Neural cell (in vitro differentiated cells): ENCODE results near the gene ADD3. TPM values are rescaled to one million over a fixed set of nuclear protein-coding genes. Genes with fewer than 3 reads are reported as not detected.

Source experiments
- H2AFZ ChIP-seq: fragments of 200-600, 300-800 bp; sonication (generic), shearing (Covaris generic); 2 replicates; pipeline ENCODE4 v1.6.0; 2014; ENCODE audit warnings: low read depth, mild to moderate bottlenecking, antibody characterized with exemption, low read length, moderate library complexity
- H3F3A ChIP-seq: fragments of 200-600 bp; shearing (Covaris generic); 2 replicates; pipeline ENCODE4 v1.6.1; 2016; ENCODE audit warnings: mild to moderate bottlenecking, moderate library complexity, mixed read lengths, antibody characterized with exemption, low read length; ENCODE audit not compliant: insufficient read depth, poor library complexity, severe bottlenecking
- H3K27ac ChIP-seq: fragments of 200-600, 300-800 bp; sonication (generic), shearing (Covaris generic); 2 replicates; pipeline ENCODE4 v1.5.1; 2014; ENCODE audit warnings: mild to moderate bottlenecking, low read length, moderate library complexity
- H3K27me3 ChIP-seq: fragments of 300-800, 200-600 bp; sonication (generic), shearing (Covaris generic); 2 replicates; pipeline ENCODE4 v1.6.0; 2014; ENCODE audit warnings: mild to moderate bottlenecking, low read depth, low read length, moderate library complexity; ENCODE audit not compliant: insufficient read depth
- H3K36me3 ChIP-seq: fragments of 300-800, 200-600 bp; sonication (generic), shearing (Covaris generic); 2 replicates; pipeline ENCODE4 v1.5.1; 2014; ENCODE audit warnings: mild to moderate bottlenecking, antibody characterized with exemption, low read length, moderate library complexity; ENCODE audit not compliant: insufficient read depth
- H3K4me2 ChIP-seq: fragments of 300-800, 200-600 bp; sonication (generic), shearing (Covaris generic); 2 replicates; pipeline ENCODE4 v1.6.0; 2014; ENCODE audit warnings: mild to moderate bottlenecking, low read length
- H3K4me3 ChIP-seq: fragments of 300-800, 200-600 bp; sonication (generic), shearing (Covaris generic); 2 replicates; pipeline ENCODE4 v1.5.1; 2014; ENCODE audit warnings: mild to moderate bottlenecking, low read length, moderate library complexity
- H3K79me2 ChIP-seq: fragments of 200-600 bp; shearing (Covaris generic); replicated peaks from 2 replicates; pipeline ENCODE4 v1.6.0; 2014; ENCODE audit warnings: mild to moderate bottlenecking, low read length, moderate library complexity; ENCODE audit not compliant: insufficient read depth
- H3K9ac ChIP-seq: fragments of 300-800, 200-600 bp; sonication (generic), shearing (Covaris generic); 2 replicates; pipeline ENCODE4 v1.6.1; 2016; ENCODE audit warnings: mild to moderate bottlenecking, low read length, mixed read lengths
- H3K9me2 ChIP-seq: fragments of 200-600 bp; shearing (Covaris generic); 2 replicates; pipeline ENCODE4 v1.6.1; 2016; ENCODE audit warnings: mild to moderate bottlenecking, low read length, mixed read lengths; ENCODE audit not compliant: insufficient read depth
- H3K9me3 ChIP-seq: fragments of 200-600, 300-800 bp; sonication (generic), shearing (Covaris generic); 2 replicates; pipeline ENCODE4 v1.6.1; 2016; ENCODE audit warnings: mild to moderate bottlenecking, mixed run types, low read length, moderate library complexity, mixed read lengths
- H4K20me1 ChIP-seq: fragments of 200-600 bp; shearing (Covaris generic); 2 replicates; pipeline ENCODE4 v1.6.1; 2016; ENCODE audit warnings: mild to moderate bottlenecking, mixed run types; ENCODE audit not compliant: insufficient read depth
- EP300 ChIP-seq: fragments of 450-650 bp; conservative IDR thresholded peaks from 2 replicates; pipeline ENCODE4 v1.6.1; 2014; ENCODE audit warnings: antibody characterized with exemption, mild to moderate bottlenecking, moderate library complexity; ENCODE audit not compliant: poor library complexity, severe bottlenecking
- EZH2 ChIP-seq: fragments of 200-600, 300-800 bp; shearing (Covaris generic), sonication (generic); IDR thresholded peaks from 2 replicates; pipeline ENCODE4 v1.6.1; 2014; ENCODE audit warnings: antibody characterized with exemption, low read length, borderline replicate concordance, mild to moderate bottlenecking; ENCODE audit not compliant: insufficient read depth, poor library complexity, severe bottlenecking
- MXI1 ChIP-seq: fragments of 450-650 bp; conservative IDR thresholded peaks from 2 replicates; pipeline ENCODE4 v1.6.1; 2014; ENCODE audit warnings: antibody characterized with exemption, mild to moderate bottlenecking; ENCODE audit not compliant: poor library complexity, severe bottlenecking
- POLR2AphosphoS5 ChIP-seq: IDR thresholded peaks from 2 replicates; pipeline ENCODE4 v1.6.1; 2012
- RAD21 ChIP-seq: fragments of 450-650 bp; conservative IDR thresholded peaks from 2 replicates; pipeline ENCODE4 v1.6.1; 2014; ENCODE audit warnings: antibody characterized with exemption, mild to moderate bottlenecking, moderate library complexity
- SMC3 ChIP-seq: fragments of 450-650 bp; conservative IDR thresholded peaks from 2 replicates; pipeline ENCODE4 v1.6.1; 2014; ENCODE audit warnings: antibody characterized with exemption, mild to moderate bottlenecking, moderate library complexity; ENCODE audit not compliant: poor library complexity
- TAF1 ChIP-seq: IDR thresholded peaks from 2 replicates; pipeline ENCODE4 v1.6.1; 2012; ENCODE audit warnings: low read depth
- polyA plus RNA-seq: library from polyadenylated mRNA; depleted of rRNA; stranded (reverse); fragments of >200 nt; gene quantifications from 2 replicates; pipeline ENCODE4 v1.2.3, GENCODE V29; 2014
- TF ChIP-seq, protein P1 (sequence below): fragments of 450-650 bp; IDR thresholded peaks from 2 replicates; pipeline ENCODE4 v1.5.1; 2014; ENCODE audit warnings: antibody characterized with exemption, mild to moderate bottlenecking, moderate library complexity; ENCODE audit not compliant: poor library complexity, severe bottlenecking
- TF ChIP-seq, protein P2 (sequence below): IDR thresholded peaks from 2 replicates; pipeline ENCODE4 v1.6.1; 2012; ENCODE audit warnings: borderline replicate concordance

Gene ADD3
- polyA plus RNA-seq, 1 donor from 2014 or later: 40.6 TPM

DNA sequence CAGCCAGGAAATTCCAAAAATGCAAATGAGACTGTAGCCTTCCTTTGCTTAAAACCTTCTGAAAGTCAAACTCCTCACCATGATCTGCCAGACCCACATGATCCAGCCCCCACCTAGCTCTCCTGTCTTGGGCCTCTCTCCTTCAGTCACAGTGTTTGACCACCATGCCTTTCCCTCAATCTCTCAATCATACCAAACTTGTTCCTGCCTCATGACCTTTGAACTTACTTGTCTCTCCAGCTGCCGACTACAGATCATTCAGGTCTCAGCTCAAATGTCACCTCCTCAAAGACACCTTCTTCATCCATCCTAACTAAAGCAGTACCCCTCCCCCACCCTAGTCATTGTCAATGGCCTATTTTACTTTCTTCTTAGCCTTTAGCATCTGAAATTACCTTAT lies 9.3 kb upstream of the ADD3 start:
- no peak overlapping the region for H3K9ac ChIP-seq

DNA sequence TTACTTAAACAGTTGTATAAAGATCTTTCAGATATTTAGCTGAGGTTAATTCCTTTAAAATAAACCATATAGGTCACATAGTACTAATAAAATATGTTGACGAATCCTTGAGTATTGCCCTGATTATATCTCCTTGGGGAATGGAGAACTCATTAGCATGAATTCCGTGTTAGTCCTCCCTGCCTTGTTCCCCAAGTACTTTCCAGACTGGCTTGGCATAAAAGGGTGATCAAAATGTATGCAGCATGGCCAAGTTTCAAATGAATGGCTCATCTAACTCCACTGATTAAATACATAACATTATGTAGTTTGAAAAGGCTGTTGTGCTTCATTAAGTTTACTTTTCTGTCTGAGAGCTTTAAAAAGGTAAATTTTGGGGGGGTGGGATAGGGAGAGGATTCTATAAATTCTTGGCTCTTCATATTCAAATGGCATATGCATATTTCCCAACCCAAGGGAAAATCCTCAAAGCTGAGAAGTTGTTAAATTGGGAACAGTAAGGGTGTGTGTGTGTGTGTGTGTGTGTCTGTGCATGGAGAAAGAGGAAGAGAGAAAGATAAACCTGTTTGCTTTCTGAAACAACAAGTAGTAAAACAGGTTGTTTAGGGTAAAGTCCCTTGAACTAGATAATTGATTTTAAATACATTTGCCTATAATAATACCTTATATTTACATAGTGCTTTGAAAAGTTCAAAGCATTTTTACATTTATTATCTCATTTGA lies 4.8 kb upstream of the ADD3 start:
- H3F3A ChIP-seq: no peaks in the 10 kb centered on the region
- no peaks in the 10 kb centered on the region for H3K9me2 ChIP-seq
- no peaks in the 10 kb centered on the region for H4K20me1 ChIP-seq
- H3K79me2 ChIP-seq: no peaks in the 10 kb centered on the region
- H3K9ac ChIP-seq: no peak overlapping the region
- H3K4me2 ChIP-seq: no peak overlapping the region
- TF ChIP-seq EP300 (no peak), EZH2 (no peak), TAF1 (no peak), SMC3 (no peak), RAD21 (no peak), MXI1 (no peak), POLR2AphosphoS5 (no peak)
- TF ChIP-seq, protein P1, sequence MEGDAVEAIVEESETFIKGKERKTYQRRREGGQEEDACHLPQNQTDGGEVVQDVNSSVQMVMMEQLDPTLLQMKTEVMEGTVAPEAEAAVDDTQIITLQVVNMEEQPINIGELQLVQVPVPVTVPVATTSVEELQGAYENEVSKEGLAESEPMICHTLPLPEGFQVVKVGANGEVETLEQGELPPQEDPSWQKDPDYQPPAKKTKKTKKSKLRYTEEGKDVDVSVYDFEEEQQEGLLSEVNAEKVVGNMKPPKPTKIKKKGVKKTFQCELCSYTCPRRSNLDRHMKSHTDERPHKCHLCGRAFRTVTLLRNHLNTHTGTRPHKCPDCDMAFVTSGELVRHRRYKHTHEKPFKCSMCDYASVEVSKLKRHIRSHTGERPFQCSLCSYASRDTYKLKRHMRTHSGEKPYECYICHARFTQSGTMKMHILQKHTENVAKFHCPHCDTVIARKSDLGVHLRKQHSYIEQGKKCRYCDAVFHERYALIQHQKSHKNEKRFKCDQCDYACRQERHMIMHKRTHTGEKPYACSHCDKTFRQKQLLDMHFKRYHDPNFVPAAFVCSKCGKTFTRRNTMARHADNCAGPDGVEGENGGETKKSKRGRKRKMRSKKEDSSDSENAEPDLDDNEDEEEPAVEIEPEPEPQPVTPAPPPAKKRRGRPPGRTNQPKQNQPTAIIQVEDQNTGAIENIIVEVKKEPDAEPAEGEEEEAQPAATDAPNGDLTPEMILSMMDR: no peak
- TF ChIP-seq, protein P2, sequence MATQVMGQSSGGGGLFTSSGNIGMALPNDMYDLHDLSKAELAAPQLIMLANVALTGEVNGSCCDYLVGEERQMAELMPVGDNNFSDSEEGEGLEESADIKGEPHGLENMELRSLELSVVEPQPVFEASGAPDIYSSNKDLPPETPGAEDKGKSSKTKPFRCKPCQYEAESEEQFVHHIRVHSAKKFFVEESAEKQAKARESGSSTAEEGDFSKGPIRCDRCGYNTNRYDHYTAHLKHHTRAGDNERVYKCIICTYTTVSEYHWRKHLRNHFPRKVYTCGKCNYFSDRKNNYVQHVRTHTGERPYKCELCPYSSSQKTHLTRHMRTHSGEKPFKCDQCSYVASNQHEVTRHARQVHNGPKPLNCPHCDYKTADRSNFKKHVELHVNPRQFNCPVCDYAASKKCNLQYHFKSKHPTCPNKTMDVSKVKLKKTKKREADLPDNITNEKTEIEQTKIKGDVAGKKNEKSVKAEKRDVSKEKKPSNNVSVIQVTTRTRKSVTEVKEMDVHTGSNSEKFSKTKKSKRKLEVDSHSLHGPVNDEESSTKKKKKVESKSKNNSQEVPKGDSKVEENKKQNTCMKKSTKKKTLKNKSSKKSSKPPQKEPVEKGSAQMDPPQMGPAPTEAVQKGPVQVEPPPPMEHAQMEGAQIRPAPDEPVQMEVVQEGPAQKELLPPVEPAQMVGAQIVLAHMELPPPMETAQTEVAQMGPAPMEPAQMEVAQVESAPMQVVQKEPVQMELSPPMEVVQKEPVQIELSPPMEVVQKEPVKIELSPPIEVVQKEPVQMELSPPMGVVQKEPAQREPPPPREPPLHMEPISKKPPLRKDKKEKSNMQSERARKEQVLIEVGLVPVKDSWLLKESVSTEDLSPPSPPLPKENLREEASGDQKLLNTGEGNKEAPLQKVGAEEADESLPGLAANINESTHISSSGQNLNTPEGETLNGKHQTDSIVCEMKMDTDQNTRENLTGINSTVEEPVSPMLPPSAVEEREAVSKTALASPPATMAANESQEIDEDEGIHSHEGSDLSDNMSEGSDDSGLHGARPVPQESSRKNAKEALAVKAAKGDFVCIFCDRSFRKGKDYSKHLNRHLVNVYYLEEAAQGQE: no peak
- no peaks in the 10 kb centered on the region for H3K27me3 ChIP-seq
- no peak overlapping the region for H3K4me3 ChIP-seq
- H2AFZ ChIP-seq: no peak overlapping the region
- H3K27ac ChIP-seq: no peak overlapping the region
- no peaks in the 10 kb centered on the region for H3K36me3 ChIP-seq
- no peaks in the 10 kb centered on the region for H3K9me3 ChIP-seq

More for the DNA sequence above, 9.3 kb upstream of the ADD3 start:
- Histone ChIP-seq H3K27ac (no peak overlapping the region), H3K4me3 (no peak overlapping the region), H3K9me3 (no peaks in the 10 kb centered on the region), H3K9me2 (no peaks in the 10 kb centered on the region), H3K36me3 (no peaks in the 10 kb centered on the region), H3F3A (no peaks in the 10 kb centered on the region), H3K4me2 (no peak overlapping the region), H3K27me3 (no peaks in the 10 kb centered on the region), H4K20me1 (no peaks in the 10 kb centered on the region), H3K79me2 (no peaks in the 10 kb centered on the region), H2AFZ (no peak overlapping the region)
- TF ChIP-seq, protein P1: no peak
- TF ChIP-seq EP300: no peak
- TF ChIP-seq, protein P2: no peak
- TF ChIP-seq EZH2: no peak
- TF ChIP-seq RAD21: no peak
